ENCODE data around the gene HLA-DRB1.
"Not testable (repeated sequence)": the region's sequence is repeated elsewhere in the genome, so short reads cannot be mapped to it uniquely, and the experiment has no call there.

The HLA-DRB1 gene

DNA sequence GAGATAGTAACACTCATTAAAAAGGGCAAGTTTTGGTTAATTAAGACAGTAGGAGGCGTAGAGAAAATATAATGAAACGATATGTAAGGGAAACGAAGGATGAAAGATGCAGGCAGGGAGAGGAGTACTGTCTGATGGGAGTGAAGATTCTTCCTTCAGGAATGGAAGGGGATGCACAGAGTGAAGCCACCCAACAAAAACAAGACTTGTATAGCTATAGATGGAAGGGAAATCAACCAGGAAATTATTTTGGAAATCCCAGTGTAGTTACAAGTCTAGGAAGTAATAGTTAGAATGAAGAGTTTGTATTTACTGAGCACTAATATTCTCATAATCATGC, 19.7 kb upstream of the HLA-DRB1 start:
- no peak for DNase-seq

DNA sequence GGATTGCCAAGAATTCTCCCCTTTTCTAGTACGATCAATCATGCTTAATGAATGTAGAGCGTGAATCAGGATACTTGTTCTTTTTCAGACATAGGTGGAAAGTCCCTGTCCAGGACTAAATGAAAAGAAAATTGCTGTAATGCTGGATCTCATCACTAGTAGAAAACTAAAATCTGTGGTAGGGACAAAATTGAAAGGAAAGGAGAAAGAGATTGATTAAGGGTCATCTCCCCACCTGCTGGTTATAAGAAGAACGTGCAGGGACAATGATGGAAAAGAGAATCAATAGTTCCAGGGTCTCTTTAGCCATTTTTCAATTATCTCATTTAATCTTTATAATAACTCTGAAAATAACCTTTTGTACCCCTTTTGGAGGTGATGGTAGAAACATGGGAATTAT, 18.7 kb upstream of the HLA-DRB1 start:
- DNase-seq = no peak

DNA sequence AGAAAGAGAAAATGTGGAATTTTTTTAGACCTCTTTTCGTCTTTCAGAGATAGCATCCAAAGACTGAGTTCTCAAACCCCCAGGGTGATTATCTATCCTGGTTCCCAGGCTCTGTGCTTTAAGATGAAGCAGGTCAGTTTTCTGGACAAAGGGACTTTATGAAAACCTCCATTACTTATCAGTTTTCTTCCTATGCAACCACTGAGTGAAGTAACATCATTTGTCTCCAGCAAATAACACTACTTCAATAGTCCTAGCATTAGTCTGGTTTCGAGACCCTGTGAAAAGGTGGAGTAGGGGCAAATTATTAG, 18.3 kb upstream of the HLA-DRB1 start:
- DNase-seq = no peak

DNA sequence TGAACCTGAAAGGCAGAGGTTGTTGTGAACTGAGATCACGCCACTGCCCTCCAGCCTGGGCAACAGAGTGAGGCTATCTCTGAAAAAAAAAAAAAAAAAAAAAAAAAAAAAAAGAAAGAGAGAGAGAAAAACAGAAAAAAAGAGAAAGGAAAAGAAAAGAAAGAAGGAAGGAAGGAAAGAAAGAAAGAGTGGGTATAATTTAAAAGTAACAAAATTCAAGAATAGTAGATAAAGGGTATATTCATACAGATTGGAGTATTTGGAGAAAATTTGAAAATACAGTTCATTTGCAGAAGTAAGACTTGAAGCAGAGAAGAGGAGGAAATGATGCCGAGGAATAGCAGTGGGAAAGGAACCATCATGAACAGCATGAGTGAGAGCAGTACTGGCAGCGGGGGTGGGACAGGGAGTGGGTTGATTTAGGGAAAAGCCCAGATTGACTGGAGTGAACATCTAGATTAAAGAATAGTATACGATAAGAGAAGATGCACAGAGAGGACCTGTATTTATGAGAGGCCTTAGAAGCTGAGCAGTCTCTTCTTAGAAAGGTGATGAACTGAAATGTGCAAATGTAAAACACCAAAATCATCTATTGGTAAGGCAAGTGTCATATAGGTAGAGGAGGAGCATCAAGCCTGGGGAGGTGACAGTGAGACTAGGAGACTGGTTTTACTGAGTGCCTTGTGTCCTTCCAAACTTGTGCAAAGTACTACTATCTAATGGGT, 17.8 kb upstream of the HLA-DRB1 start:
- no peak for DNase-seq

DNA sequence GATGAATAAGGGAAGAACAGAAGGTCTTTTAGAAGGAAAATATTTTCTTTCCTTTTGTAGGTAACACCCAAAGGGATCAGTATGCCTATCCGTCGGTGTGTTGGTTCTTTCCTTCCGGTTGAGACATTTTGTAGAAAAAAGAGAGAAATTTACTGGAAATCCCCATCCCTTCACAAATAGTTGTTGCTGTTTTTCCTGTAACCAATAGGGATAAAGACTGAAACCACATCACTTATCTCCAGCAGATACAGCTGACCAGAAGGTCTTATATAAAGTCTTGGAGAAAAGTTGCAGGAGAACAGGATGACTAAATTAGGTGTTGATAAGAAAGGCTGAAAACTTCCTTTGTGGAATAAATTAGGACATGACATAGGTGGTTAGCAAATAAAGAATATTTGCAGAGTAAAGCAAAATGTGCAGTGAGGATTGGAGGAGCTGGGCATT, 14.8 kb upstream of the HLA-DRB1 start:
- no peak for DNase-seq

DNA sequence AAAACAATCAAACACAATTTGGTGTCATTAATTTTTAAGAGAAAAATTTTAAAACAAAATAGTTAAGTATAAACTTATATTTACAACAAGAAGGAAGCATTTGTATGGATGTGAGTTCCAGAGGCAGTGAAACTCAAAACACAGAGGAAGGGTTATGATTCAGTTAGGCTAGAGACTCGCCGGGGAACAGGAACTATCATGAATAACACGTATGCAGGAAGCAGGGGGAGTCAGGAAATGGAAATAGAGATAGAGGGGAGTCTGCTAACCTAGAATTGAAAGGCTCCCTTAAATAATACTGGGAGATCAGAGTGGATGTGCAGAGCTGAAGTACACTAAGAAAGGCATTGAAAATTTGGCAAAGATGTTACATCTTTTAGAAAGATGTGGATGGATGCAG, 14.2 kb upstream of the HLA-DRB1 start:
- DNase-seq = no peak

DNA sequence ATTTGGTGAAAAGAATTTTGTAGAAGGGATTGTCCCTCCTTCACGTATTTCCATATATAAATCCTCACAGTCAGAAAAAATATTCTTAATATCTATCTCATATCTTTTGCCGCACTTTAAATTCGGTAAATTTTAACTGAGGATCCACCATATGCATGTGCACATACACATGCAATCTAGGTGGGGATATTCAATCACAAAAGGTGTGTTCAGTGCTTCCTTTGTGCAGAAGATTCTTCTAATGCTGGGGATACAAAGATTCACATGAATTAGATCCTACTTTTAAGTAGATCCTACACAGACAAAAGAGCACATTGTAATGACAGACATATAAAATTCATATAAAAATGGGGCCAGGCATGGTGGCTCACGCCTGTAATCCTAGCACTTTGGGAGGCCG, 13.6 kb upstream of the HLA-DRB1 start:
- no peak for DNase-seq

DNA sequence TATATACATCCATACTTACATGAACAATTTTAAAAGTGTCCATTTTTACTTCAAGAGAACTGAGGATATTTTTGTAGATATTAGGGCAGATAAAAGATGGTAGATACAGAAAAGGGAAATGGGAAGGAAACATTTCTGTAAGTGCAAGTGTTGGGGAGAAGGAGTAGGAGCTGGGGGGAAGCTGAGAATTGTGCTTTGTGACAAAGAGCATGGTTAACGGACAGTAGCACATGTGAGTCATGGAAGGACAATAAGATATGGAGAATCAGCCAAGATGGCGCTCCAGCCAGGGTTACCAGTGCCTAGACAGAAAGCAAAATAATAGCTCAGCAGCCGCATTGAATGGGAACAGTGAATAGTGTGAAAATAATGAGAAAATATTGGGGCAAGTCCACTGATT, 12.7 kb upstream of the HLA-DRB1 start:
- DNase-seq = no peak

DNA sequence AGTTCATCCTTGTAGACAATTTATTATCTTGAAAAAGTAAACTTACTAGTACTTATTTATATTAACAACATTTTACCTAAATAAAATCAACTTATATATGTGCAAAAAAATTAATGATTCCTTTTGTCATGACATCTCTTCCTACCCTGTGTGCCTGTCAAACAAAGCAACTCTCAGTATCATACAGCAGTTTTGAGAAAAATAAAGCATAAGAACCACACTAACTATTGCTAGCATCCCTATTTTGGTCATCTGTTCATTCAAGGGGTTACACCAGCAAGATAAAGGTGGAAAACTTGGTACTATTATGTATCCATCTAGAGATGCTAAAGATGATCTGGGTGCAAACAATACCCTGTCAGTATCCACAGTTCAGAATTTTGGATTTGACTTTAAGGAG, 7.4 kb upstream of the HLA-DRB1 start:
- no peak for DNase-seq

DNA sequence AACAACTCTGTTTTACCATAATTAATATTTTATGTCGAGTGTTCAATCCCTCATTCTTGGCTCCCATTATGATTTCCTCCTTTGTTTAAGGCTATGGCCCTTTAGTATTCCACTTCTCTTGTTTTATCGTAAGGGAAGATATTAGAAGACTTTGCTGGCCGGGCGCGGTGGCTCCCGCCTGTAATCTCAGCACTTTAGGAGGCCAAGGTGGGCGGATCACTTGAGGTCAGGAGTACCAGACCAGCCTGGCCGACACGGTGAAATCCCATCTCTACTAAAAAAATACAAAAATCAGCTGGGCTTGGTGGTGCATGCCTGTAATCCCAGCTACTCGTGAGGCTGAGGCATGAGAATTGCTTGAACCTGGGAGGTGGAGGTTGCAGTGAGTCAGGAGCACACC, 1.1 kb upstream of the HLA-DRB1 start:
- DNase-seq = not testable (repeated sequence)

DNA sequence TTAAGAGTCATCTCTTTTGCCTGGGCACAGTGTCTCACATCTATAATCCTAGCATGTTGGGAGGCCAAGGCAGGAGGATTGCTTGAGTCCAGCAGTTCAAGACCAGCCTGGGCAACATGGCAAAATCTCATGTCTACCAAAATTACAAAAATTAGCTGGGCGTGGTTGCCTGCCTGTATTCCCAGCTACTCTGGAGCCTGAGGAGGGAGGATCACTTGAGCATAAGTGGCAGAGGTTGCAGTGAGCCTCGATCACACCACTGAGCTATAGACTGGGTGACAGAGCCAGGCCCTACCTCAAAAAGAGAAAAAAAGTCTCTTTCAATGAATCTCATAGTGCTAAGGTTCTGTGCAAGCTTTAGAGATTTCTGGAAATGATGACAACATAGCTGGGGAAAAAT, 1.5 kb downstream of the HLA-DRB1 start:
- DNase-seq = no peak

DNA sequence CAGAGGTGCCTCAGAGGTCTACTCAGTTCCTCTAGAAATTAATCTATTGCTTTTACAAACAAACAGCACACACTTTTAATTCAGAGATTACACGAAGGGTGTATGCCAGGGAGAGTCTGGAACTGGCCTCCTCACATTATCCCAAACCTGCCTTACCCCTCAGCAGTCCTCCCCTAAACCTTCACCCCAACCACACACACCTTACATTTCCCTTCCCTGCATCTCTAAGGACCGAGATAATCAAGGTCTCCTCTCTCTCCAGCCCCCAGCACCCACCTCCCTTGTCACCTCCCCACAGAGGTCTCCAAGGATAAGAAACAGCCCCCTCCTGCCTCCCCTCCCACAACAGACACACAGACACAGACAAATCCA, 6.1 kb downstream of the HLA-DRB1 start:
- DNase-seq = no peak

DNA sequence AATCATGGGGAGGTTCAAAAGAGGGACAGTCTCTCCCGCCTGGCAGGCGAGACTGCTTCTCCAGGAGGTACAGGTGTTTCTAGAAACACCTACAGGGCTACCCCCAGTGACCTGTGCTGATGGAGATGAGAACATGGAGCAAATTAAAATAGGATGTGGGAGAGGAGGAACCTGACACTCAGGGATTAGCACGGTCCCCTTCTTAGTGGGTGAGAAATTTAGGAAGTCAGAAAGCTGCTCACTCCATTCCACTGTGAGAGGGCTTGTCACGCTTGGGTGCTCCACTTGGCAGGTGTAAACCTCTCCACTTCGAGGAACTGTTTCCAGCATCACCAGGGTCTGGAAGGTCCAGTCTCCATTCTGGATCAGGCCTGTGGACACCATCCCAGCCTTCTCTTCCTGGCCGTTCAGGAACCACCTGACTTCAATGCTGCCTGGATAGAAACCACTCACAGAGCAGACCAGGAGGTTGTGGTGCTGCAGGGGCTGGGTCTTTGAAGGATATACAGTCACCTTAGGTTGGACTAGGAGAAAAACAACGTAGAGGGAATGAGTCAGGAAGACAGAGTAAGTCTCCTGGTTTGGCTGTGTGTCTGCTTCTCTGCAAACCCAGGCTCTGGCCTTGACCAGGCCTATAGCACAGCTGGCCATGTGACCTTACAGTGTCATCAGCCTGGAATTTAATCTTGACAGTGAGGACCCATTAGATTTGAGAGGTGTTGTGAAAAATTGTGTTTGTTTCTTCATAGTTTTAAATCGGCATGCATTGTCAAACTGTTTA, 8.1 kb downstream of the HLA-DRB1 start:
- no peak for DNase-seq

DNA sequence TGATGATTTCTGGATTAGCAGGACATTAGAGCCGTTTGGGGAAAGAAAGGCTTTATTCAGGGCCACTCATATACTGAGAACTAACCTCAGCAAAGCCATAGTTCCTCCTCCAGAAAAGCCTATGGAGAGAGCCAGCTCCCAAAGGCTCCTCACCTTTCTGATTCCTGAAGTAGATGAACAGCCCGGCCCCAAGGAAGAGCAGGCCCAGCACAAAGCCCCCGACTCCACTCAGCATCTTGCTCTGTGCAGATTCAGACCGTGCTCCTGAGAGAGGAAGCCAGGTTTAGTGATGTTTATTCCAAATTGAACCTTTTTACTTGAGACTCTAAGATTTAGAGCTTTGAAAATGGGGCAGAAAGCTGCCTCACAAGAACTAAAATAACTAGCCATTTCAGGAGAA, 9.1 kb downstream of the HLA-DRB1 start:
- no peak for DNase-seq

DNA sequence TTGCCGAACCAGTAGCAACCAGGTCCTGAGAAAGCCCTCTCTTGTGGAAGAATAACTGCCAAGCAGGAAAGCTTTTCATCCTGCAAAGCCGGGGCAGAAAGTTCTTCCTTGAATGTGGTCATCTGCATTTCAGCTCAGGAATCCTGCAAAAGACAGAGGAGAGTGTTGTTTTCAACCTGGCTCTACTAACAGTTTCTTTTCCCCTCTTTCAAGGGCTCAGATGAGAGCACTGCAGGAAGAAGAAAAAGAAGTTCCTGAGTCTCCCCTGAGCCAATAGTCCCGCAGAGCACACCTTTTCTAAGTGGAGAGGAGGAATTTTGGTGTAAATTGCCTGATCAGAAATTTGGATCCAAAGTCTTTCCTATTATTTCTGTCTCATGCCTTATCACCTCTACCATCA, 10.7 kb downstream of the HLA-DRB1 start:
- no peak for DNase-seq

DNA sequence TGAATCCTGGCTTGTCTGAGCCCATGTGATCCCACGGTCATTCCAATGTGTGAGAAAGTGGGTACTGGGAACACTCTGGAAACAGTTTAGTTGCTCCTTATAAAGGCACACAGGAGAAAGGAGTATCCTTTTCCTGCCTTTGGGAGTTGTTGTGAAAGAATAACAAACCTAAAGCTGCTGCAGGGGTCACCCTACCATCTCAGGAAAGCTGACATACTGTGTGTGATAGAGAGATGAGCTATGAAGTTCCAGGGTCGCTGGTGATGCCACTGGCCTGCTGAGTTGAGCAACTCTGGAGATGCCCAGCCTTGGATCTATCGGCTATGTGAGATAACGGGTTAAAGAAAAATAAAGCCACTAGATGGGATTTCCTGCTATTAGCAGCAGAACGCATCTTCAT, 12.2 kb downstream of the HLA-DRB1 start:
- not testable (repeated sequence) for DNase-seq

DNA sequence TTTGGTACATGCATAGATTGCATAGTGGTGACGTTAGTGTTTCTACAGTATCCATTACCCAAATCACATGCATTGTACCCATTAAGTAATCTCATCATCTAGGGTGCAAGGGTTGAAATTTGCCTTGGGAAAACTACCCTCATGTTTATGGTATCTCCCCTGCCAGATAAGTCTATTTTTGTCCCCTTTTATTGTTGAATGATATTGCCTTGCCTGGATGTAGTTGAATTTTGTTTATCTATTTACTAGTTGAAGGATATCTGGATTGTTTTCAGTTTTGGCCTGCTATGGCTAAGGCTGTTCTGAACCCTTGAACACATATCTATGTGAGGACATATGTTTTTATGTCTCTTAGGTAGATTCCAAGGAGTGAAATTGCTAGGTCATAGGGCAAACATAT, 13.4 kb downstream of the HLA-DRB1 start:
- DNase-seq = no peak

DNA sequence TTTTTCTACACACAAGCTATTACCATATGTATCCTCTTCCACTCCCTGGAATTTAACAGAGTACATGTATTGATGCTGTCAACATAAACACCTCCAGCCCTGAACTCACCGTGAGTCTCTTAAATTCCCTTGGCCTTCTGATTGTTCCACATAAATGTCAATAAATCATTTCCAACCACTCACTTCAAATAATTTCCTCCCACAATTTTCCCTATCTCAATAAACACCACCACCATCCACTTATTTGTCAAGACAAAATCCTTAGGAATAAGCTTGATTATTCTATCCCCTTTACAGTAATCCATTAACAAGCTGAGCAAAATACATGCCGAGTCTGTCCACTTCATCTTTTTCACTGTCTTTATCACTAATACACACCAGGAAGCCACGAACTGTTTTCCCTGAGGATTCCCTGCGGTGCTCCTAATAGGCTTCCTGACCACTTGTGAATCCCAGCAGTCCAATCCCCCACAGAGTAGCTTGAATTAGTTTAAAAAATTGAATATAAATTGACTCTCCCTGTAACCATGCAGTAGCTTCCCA, 19.2 kb downstream of the HLA-DRB1 start:
- no peak for DNase-seq

DNA sequence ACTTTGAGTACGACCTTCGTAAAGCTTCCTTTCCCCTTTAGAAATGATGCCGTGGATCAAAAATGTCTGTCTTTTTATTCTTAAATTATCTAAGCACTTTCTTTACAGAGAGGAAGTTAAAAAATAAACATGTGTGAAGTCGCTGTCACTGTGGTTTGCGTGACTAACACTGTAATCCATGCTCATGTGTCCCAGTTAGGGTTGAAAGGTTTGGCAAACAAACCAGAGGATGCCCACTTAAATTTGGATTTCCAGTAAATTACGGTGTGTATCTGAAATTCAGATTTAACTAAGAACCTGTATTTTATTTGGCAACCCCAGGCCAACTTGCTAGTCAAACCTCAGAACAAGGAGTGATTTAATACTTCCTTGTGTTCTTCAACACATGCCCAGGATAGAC, 21.1 kb downstream of the HLA-DRB1 start:
- DNase-seq = no peak

DNA sequence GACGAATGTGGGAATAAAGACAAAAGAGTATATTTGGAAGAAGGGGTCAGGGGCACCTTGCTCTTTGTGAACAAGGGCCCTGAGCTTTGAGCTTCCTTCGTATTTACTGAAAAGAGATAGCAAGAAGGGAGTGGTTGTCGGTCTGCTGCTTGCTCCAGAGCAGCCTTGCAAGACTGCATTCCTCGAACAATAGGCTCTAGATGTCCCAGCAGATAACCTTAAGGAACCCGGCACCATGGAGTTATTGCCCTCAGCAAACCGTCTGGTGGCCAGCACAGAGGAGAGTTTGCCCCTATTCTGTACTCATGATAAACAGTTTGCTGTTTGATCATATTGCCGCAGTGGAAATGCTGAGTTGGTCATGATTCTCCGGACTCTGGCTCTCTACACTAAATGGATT, 22.7 kb downstream of the HLA-DRB1 start:
- DNase-seq = no peak

DNA sequence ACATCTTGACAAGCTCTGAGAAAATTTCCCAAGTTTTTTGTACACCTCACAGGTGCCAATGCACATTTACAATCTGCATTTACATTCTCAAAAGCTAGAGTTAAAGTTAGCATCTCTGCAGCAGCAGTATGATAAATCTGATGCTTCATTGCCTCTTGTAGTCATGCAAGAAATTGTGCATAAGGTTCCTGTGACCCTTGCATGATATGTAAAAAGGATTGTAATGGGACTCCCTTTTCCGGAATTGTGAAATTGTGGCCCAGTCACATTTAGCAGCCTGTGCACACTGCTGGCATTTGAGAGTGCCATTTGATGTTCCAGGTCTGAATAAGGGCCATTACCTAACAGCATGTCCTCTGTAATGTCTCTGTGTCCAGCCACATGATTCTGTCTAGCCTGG, 24.1 kb downstream of the HLA-DRB1 start:
- DNase-seq = no peak

DNA sequence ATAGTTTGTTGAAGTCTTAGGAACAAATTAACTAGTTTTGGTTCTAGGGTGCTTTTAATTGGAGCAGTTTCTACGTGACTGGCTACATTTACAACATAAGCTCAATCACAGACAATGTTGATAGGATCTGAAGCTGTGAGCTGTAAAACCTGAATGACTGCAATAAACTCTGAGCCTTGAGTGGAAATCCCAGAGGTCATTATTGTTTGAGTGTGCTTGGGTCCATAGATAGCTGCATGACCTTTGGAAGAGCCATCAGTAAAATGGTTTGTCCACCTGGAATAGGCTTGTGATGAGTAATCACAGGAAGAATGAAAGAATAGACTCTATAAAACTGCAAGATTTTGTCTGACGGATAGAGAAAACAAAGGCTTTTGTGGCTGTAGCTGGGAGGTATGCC, 26.7 kb downstream of the HLA-DRB1 start:
- no peak for DNase-seq

DNA sequence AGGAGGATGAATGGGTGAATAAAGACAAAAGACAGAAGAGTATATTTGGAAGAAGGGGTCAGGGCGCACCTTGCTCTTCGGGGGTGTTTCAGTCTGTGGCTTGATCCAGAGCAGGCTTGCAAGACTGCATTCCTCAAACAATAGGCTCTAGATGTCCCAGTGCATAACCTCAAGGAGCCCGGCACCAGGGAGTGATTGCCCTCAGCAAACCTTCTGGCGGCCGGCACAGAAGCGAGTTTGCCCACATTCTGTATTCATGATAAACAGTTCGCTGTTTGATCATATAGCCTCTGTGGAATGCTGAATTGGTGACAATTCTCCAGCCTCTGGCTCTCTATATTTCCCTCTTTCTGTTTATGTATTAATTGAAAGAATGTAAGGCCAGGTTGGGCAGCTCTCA, 29.9 kb downstream of the HLA-DRB1 start:
- DNase-seq = no peak

DNA sequence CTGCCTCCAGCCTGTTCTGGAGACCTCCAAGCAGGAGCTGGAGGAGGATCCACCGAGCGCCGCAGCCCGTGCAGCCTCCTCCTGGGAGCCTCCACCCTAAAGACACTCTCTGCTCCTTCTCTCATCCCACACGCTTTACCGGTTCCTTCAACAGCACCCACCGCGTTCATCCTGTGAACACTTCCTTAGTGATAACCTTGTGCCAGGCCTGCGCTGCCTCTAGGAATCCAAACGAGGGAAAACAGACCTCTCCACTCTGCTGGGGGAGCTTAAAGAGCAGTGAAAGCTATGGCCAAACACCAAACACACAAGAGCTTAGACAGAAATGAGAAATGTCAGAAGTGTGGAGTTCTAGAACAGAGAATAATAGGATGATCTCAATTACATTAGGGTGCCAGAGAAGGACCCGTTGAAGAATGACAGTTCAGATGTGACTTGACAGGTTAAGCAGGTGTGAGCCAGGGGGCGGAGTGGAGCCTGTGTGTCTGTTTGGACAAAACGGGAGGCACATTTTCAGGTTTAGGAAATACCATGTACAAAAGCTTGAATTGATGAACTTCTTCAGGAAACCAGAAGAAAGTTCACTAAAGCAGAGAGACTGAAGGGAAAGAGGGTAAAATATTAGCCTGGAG, 31.1 kb downstream of the HLA-DRB1 start:
- DNase-seq = no peak

All from NCI-H1092 treated with DMSO at 0.1 percent for 48 hours (cell line).